ENCODE results near the gene ZFYVE28. TPM values are rescaled to one million over a fixed set of nuclear protein-coding genes. Genes with fewer than 3 reads are reported as not detected.

The ZFYVE28 gene
- total RNA-seq, 1 experiment from 2014 or later, result 19.2 TPM

DNA sequence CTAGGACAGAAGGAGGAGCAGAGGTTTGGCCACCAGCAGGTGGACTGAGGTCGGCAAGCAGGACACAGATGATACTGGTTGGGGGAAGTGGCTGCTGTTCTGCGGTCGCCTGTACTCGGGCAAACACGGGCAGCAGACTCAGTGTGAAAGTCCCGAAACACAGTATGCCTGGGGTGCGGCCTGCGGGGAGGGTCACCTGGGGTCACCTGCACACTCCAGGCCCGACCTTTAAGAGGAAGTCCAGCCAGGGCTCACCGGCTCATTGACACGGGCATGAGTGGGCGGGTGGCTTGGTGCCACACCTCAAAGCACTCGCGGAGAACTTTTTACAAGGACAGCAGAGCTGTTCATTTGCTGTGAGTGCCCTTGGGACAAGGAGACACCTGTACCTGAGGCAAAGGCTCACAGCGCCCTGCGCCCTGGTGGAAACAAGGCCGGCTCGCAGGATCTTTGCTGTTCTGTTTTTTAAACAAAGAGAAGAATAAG, 85.0 kb downstream of the ZFYVE28 start:
- Histone ChIP-seq H3K4me2 (ENCODE audit: low read length) (peak overlapping the region; percentile 49), H3K27ac (ENCODE audit: low read depth, low read length) (peak overlapping the region; percentile 25; the same call in 1 of the 2 replicates), H3K9me2 (ENCODE audit: insufficient read depth) (no peaks in the 10 kb centered on the region), H3K27me3 (ENCODE audit: insufficient read depth, low read length) (no peaks in the 10 kb centered on the region), H4K20me1 (ENCODE audit: insufficient read depth) (no peaks in the 10 kb centered on the region), H3K4me1 (ENCODE audit: control insufficient read depth in 1 of 2, insufficient read depth in 2 of 2, low read length in 2 of 2) (peaks cover 26 to 40% of the 10 kb centered on the region in 2 experiments), H3K79me2 (ENCODE audit: insufficient read depth, low read length) (no peaks in the 10 kb centered on the region), H3K9ac (ENCODE audit: low read length) (no peak overlapping the region), H3K36me3 (ENCODE audit: control insufficient read depth in 1 of 2, insufficient read depth in 2 of 2, low read length in 2 of 2) (0 out of 4 replicates have a peak, but pooled peaks cover 0 to 5% of the 10 kb centered on the region in 2 experiments), H3K4me3 (replicated peaks in 1 of 2; ENCODE audit: low read depth in 1 of 2, low read length in 2 of 2) (no peak overlapping the region), H2AFZ (ENCODE audit: low read depth, low read length, poor library complexity, severe bottlenecking) (no peak overlapping the region), H3K9me3 (ENCODE audit: control insufficient read depth in 1 of 2, insufficient read depth in 1 of 2, low read depth in 1 of 2, low read length in 2 of 2) (0 out of 4 replicates have a peak, but pooled peaks cover 0 to 2% of the 10 kb centered on the region in 2 experiments)
- RAD21 ChIA-PET (ENCODE audit: low non-redundant PET in 1 of 2, low total read pairs in 2 of 2, uncharacterized antibody in 2 of 2, unreplicated experiment in 2 of 2), result no interaction called here
- BruUV-seq (replicated peaks), result no TSS peak
- ATAC-seq (peak; percentile 12), DNase-seq (ENCODE audit: low read depth, low spot score) (no peak)
- CTCF ChIA-PET, result no interaction called here
- POLR2A ChIA-PET, result no interaction called here
- intact Hi-C loops (cut with micrococcal nuclease), result no loop called here
- TF ChIP-seq EGR1 (IDR thresholded peaks at IDR 0.05; ENCODE audit: low read depth) (peak; percentile 72), SP1 (IDR thresholded peaks at IDR 0.05; ENCODE audit: low read depth) (no peak)

DNA sequence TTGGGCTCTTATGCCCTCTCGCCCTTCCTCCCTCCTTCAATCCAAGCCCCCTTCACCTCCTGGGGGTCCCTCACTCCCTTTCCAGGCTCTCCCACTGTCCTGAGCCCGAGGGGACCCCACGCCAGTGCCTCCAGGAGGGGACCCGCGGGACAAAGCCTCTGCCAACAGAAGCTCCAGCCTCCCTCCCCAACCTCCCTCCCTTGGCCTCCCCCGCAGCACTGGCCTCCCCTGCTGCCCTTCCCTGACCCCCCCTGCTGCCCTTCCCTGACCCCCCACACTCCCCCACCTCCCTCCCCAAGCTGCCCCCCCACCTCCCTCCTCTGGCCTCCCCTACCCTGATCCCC, 85.5 kb downstream of the ZFYVE28 start:
- peaks cover 0 to 5% of the 10 kb centered on the region in 2 experiments; a peak in 1 of 4 replicates for H3K36me3 ChIP-seq (ENCODE audit: control insufficient read depth in 1 of 2, insufficient read depth in 2 of 2, low read length in 2 of 2)
- H3K4me3 ChIP-seq (replicated peaks in 1 of 2; ENCODE audit: low read depth in 1 of 2, low read length in 2 of 2), result no peak overlapping the region
- ChIA-PET CTCF (no interaction called here), POLR2A (no interaction called here), RAD21 (ENCODE audit: low non-redundant PET in 1 of 2, low total read pairs in 2 of 2, uncharacterized antibody in 2 of 2, unreplicated experiment in 2 of 2) (no interaction called here)
- no peak overlapping the region for H3K9ac ChIP-seq (ENCODE audit: low read length)
- ATAC-seq, result no peak
- intact Hi-C loops (cut with micrococcal nuclease), result no loop called here
- H3K79me2 ChIP-seq (ENCODE audit: insufficient read depth, low read length), result no peaks in the 10 kb centered on the region
- DNase-seq (ENCODE audit: low read depth, low spot score), result no peak
- H3K4me2 ChIP-seq (ENCODE audit: low read length), result no peak overlapping the region
- H3K9me2 ChIP-seq (ENCODE audit: insufficient read depth), result no peaks in the 10 kb centered on the region
- H3K9me3 ChIP-seq (ENCODE audit: control insufficient read depth in 1 of 2, insufficient read depth in 1 of 2, low read depth in 1 of 2, low read length in 2 of 2), result peaks cover 0 to 7% of the 10 kb centered on the region in 2 experiments; a peak in 1 of 4 replicates
- H3K27me3 ChIP-seq (ENCODE audit: insufficient read depth, low read length), result no peaks in the 10 kb centered on the region
- H4K20me1 ChIP-seq (ENCODE audit: insufficient read depth), result no peaks in the 10 kb centered on the region
- BruUV-seq (replicated peaks), result no TSS peak
- H3K4me1 ChIP-seq (ENCODE audit: control insufficient read depth in 1 of 2, insufficient read depth in 2 of 2, low read length in 2 of 2), result peaks cover 26 to 40% of the 10 kb centered on the region in 2 experiments
- no peak overlapping the region for H2AFZ ChIP-seq (ENCODE audit: low read depth, low read length, poor library complexity, severe bottlenecking)
- no peak overlapping the region for H3K27ac ChIP-seq (ENCODE audit: low read depth, low read length)
- TF ChIP-seq, protein P1, sequence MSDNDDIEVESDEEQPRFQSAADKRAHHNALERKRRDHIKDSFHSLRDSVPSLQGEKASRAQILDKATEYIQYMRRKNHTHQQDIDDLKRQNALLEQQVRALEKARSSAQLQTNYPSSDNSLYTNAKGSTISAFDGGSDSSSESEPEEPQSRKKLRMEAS (IDR thresholded peaks at IDR 0.05), result no peak
- TF ChIP-seq ZNF274 (IDR thresholded peaks at IDR 0.05; ENCODE audit: low read depth, low read length) (no peak), EZH2phosphoT487 (IDR thresholded peaks at IDR 0.05; ENCODE audit: borderline replicate concordance) (no peak), RAD21 (IDR thresholded peaks at IDR 0.05; ENCODE audit: low read depth) (no peak), CEBPB (IDR thresholded peaks at IDR 0.05; ENCODE audit: low read depth) (no peak), POLR2A (IDR thresholded peaks at IDR 0.05; ENCODE audit: borderline replicate concordance, extremely low read depth, insufficient read depth, insufficient read length) (no peak), YY1 (IDR thresholded peaks at IDR 0.05; ENCODE audit: extremely low read depth, insufficient replicate concordance, low read depth, low read length) (no peak), JUND (IDR thresholded peaks at IDR 0.05) (no peak), FOSL1 (IDR thresholded peaks at IDR 0.05; ENCODE audit: low read depth) (no peak), ELF1 (IDR thresholded peaks at IDR 0.05; ENCODE audit: borderline replicate concordance, low read depth) (no peak)
- TF ChIP-seq, protein P2, sequence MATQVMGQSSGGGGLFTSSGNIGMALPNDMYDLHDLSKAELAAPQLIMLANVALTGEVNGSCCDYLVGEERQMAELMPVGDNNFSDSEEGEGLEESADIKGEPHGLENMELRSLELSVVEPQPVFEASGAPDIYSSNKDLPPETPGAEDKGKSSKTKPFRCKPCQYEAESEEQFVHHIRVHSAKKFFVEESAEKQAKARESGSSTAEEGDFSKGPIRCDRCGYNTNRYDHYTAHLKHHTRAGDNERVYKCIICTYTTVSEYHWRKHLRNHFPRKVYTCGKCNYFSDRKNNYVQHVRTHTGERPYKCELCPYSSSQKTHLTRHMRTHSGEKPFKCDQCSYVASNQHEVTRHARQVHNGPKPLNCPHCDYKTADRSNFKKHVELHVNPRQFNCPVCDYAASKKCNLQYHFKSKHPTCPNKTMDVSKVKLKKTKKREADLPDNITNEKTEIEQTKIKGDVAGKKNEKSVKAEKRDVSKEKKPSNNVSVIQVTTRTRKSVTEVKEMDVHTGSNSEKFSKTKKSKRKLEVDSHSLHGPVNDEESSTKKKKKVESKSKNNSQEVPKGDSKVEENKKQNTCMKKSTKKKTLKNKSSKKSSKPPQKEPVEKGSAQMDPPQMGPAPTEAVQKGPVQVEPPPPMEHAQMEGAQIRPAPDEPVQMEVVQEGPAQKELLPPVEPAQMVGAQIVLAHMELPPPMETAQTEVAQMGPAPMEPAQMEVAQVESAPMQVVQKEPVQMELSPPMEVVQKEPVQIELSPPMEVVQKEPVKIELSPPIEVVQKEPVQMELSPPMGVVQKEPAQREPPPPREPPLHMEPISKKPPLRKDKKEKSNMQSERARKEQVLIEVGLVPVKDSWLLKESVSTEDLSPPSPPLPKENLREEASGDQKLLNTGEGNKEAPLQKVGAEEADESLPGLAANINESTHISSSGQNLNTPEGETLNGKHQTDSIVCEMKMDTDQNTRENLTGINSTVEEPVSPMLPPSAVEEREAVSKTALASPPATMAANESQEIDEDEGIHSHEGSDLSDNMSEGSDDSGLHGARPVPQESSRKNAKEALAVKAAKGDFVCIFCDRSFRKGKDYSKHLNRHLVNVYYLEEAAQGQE (IDR thresholded peaks at IDR 0.05; ENCODE audit: low read depth), result no peak
- TF ChIP-seq, protein P3, sequence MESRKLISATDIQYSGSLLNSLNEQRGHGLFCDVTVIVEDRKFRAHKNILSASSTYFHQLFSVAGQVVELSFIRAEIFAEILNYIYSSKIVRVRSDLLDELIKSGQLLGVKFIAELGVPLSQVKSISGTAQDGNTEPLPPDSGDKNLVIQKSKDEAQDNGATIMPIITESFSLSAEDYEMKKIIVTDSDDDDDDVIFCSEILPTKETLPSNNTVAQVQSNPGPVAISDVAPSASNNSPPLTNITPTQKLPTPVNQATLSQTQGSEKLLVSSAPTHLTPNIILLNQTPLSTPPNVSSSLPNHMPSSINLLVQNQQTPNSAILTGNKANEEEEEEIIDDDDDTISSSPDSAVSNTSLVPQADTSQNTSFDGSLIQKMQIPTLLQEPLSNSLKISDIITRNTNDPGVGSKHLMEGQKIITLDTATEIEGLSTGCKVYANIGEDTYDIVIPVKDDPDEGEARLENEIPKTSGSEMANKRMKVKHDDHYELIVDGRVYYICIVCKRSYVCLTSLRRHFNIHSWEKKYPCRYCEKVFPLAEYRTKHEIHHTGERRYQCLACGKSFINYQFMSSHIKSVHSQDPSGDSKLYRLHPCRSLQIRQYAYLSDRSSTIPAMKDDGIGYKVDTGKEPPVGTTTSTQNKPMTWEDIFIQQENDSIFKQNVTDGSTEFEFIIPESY (IDR thresholded peaks at IDR 0.05; ENCODE audit: extremely low read depth, insufficient replicate concordance, low read length), result no peak

Data from HCT116 (cell line).